PC-3 (cell line): Measurements from ENCODE around the gene PTPRF.

Source experiments
- EZH2 ChIP-seq: fragments of 300-600 bp; sonication (generic); IDR thresholded peaks from one replicate; pipeline ENCODE4 v1.6.1; 2017; ENCODE audit warnings: antibody characterized with exemption, mild to moderate bottlenecking, low read length; ENCODE audit not compliant: unreplicated experiment
- EZH2phosphoT487 ChIP-seq: fragments of 300-600 bp; sonication (generic); IDR thresholded peaks from 2 replicates; pipeline ENCODE4 v1.6.1; 2018; ENCODE audit warnings: mild to moderate bottlenecking, antibody characterized with exemption, low read length, borderline replicate concordance
- TF ChIP-seq, protein P1 (sequence below): fragments of 300-600 bp; sonication (generic); conservative IDR thresholded peaks from 2 replicates; pipeline ENCODE4 v1.5.1; 2017; ENCODE audit warnings: antibody characterized with exemption, low read depth, mild to moderate bottlenecking, low read length

DNA sequence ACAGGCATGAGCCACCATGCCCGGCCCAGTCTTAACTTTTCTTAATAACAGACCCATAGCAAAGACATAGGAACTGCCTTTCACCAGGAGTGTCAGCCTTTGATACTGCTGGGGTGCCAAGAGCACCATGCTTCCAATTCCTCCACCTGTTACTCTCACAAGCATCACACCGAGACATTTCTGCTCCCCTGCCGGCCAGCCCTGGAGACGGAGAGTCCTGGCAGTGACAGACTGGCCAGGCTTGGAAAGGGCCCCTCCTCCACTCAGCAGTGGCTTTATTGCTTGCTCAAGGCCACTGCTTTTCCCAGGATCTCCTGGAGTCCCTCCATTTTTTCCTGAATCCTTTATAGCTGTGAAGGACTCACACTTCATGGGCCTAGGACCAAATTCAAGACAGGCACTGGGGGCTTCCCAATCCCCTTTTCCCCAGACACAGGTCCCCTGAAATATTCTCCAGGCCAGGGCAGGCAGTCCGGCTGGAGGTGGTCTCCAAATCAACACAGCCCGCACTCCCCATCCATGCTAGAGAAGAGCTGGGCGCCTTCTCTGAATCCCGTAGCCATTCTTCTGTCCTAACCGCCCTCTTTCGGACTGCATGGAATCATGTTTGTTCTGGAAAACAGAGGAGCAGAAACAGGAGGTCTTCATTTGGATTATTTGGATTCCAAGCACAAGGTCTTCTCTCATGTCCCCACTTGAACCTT is 25.5 kb upstream of the PTPRF start:
- TF ChIP-seq, protein P1, sequence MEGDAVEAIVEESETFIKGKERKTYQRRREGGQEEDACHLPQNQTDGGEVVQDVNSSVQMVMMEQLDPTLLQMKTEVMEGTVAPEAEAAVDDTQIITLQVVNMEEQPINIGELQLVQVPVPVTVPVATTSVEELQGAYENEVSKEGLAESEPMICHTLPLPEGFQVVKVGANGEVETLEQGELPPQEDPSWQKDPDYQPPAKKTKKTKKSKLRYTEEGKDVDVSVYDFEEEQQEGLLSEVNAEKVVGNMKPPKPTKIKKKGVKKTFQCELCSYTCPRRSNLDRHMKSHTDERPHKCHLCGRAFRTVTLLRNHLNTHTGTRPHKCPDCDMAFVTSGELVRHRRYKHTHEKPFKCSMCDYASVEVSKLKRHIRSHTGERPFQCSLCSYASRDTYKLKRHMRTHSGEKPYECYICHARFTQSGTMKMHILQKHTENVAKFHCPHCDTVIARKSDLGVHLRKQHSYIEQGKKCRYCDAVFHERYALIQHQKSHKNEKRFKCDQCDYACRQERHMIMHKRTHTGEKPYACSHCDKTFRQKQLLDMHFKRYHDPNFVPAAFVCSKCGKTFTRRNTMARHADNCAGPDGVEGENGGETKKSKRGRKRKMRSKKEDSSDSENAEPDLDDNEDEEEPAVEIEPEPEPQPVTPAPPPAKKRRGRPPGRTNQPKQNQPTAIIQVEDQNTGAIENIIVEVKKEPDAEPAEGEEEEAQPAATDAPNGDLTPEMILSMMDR = no peak
- TF ChIP-seq EZH2 (no peak), EZH2phosphoT487 (no peak)
